ENCODE data around the gene PDE4D.
A peak's percentile ranks its signal among the peaks of the same experiment; 100 is the strongest.

The PDE4D gene

GRCh38 chr5:59542306-59542705, 351.2 kb downstream of the PDE4D start:
- no peak for DNase-seq

GRCh38 chr5:59540366-59540765, 353.2 kb downstream of the PDE4D start:
- peak; percentile 42 for DNase-seq

GRCh38 chr5:59538750-59539121, 354.8 kb downstream of the PDE4D start:
- no peak for DNase-seq

GRCh38 chr5:59537961-59538749, 355.4 kb downstream of the PDE4D start:
- no peak for DNase-seq

- DNase-seq: no peak
Observed at GRCh38 chr5:59536875-59537274, 356.7 kb downstream of the PDE4D start.

DNA sequence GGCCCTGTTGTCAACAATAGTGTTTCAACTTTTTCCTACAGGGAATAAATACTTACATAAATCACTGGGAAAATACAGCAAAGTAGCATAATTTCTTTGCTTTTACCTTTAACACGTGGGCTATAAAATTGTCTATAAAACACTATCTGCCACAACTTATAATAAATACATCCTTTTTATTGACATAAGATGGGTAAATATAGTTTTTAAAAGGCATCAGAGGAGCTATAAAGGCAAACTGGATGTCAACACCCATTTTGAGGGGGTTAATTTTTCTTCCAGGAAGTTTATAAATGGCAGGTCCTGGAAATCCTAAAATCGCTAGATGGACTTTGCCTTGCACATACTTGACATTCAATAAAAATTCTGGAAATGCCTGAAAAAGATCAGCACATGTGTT, 358.0 kb downstream of the PDE4D start:
- no peak for DNase-seq

GRCh38 chr5:59533730-59534108, 359.8 kb downstream of the PDE4D start:
- DNase-seq: no peak

DNA sequence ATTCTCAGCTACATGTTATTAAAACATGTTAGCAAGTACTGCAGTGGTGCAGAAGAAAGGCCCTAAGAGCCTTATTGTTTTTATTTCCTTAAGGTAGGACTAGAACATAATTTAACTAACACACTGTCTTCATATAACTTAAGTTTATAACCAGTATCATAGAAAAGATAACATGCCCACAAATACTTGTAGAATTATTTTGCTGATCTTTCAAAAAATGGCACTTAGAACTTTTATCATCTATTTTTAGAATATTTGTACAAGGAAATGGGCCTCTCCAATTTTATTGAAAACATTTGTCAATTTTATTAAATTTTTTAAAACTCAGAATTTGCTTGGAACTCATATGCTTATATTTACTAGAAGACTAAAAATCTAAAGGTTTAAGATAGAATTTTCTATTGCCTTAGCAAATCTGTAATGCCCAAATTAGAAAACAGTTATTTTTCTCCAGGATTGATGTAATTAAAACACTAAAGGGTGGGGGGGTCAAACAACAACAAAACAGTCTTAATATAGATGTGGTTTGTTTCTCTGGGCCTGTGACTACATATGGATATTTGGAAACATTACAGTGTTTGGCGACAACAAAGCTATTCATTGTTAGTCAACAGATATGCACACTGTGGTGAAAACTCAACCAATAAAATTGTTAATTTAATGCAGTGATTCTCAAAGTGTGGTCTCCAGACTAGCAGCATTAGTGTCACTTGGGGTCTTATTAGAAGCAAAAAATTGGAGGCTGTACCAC, 360.4 kb downstream of the PDE4D start:
- DNase-seq: no peak

DNA sequence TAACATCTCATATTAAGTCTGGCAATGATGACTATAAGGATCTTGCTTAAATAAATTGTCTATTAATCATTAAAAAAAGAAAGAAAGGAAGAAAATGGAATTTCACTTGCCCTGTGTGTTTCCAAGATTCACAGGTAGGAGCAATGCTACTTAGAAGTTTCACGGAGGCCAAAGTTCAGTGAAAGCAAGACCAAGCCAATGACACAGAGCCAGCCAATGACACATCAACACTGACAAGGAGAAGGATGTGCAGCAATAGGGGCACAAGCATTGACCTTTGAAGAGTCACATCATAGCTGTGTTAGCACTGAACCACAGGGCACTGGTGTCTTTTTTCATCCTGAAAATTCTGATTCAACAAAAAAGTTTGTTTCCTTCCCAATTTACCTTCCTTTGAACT, 364.3 kb downstream of the PDE4D start:
- DNase-seq: no peak

DNA sequence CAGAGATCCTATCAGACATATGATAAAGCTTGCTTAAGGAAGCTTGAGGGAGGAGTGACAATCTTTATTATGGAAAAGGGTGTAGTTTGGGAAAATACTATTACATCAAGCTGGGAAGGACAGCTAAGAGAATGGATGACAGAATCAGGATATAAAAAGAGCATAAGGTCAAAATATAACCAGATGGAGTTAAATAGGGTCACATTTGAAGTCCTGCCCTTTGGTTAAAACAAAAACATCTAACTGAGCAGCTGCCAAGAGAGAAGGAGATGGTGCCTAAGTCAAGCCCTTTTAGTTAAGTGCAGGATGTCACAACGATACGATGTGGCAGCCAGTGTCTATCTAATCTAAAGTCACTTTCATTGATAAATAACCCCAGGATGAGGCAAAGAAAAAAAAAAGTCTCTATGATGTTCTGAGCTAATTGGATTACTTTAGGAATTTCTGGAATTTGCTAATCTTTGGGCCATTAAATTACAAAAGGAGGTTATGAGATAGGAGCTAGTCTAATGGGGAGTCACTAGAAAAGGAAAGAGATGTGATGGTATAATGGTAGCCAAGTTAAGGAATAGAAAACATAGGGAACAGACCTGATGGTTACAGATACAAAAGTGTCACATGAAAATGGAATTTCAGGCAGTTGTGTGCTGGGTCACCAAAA, 365.2 kb downstream of the PDE4D start:
- DNase-seq: no peak

- no peak for DNase-seq
Observed at GRCh38 chr5:59525957-59526356, 367.6 kb downstream of the PDE4D start.

DNA sequence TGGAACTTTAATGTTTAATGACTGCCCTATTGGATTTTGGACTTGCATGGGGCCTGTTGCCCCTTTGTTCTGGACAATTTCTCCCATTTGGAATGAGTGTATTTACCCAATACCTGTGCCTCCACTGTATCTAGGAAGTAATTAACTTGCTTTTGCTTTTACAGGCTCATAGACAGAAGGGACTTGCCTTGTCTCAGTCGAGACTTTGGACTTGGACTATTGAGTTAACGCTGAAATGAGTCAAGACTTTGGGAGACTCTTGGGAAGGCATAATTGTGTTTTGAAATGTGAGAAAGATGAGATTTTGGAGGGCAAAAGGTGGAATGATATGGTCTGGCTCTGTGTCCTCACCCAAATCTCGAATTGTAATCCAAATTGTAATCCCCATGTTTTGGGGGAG, 368.2 kb downstream of the PDE4D start:
- DNase-seq: no peak

DNA sequence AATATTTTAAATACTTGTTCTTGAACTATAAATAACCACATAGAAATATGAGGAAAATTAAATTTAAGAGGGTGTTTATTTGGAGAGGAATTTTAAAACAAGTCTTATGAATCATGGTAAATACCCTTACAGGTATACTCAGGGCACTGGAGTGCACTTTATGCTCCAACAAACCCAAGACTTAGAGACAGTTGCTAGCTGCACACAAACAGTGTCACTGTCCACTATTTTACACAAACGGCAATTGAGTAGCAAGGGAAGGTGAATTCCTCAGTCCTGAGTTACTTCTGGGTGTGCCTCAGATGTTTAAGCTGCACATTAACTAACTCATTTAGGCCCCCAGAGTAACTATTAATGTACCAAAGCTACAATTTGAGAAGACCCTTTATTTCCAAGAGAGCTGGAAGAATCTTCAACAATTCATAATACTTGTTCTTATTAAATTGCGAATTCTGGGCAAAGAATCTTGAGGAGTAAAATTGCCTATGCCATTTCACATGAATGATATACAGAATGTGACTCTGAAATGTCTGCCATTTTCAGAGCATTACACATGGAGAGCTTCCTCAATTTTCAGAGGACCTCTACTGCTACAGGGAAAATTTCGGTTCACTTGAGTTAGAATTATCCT, 371.2 kb downstream of the PDE4D start:
- DNase-seq: no peak

- DNase-seq: no peak
Observed at GRCh38 chr5:59521476-59521875, 372.1 kb downstream of the PDE4D start.

DNA sequence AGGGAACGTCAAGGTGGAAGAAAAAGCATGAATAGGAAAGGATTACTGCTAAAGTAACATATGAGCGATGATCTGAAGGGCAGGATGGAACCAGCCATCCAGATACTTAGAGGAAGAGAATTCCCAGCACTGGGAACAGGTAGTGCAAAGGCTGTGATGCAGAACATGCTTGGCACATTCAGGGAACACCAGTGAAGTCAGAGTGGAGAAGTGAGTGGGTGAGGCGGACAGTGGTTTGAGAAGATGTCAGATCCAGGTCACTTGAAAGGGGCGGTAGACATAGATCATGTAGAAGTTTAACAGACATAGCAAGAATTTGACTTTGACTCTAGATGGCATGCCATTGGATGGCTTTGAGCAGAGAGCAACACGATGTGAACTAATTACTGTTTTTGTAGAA, 374.2 kb downstream of the PDE4D start:
- DNase-seq: no peak

GRCh38 chr5:59517926-59518585, 375.5 kb downstream of the PDE4D start:
- DNase-seq: no peak

GRCh38 chr5:59516161-59516560, 377.4 kb downstream of the PDE4D start:
- DNase-seq: no peak

- peak; percentile 19 for DNase-seq
Observed at GRCh38 chr5:59506285-59506877, 387.1 kb downstream of the PDE4D start.

GRCh38 chr5:59504043-59504442, 389.5 kb downstream of the PDE4D start:
- DNase-seq: no peak

DNA sequence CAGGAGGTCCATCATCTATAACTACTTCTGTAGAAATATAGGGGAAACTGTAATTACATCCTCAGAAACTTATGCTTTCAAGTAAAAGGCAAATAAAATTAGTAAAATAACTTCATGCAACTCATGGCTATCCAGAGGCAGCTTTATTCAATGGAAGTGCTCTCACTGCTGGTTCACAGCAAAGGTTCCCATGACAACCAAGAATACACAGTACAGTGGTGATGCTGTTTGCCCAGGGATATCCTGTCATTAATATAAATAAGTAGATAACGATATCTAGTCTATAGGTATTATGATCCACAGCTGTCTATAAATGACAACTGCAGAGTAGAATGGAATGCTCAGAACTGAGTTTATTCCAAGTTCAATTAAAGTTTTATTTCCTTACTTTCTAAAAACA, 390.3 kb downstream of the PDE4D start:
- no peak for DNase-seq

DNA sequence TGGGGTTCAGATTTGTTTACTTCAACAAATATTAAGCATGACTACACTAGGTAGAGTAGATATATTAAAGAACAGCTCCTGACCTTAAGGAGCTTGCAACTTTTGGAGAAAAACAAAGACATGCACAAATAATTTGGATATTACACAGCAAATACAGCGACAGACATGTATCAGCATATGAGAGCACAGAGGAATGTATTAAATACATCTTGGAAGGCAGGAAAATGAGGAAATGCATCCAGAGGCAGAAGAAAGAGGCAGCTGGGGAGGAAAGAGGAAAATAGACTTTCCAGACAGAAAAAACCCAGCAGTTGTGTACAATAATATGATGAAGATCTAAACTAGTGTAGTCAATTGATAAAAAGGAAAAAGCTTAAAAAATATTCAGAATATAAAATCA, 392.2 kb downstream of the PDE4D start:
- no peak for DNase-seq

DNA sequence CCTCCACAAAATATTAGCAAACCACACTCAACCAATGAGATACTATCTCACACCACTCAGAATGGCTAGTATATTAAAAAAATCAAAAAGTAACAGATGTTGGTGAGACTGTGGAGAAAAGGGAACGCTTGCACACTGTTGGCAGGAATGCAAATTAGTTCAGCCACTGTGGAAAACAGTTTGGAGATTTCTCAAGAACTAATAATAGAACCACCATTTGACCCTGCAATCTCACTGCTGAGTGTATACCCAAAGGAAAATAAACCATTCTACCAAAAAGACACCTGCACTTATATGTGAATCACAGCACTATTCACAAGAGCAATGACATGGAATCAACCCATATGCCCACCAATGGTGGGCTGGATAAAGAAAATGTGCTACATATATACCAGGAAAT, 393.5 kb downstream of the PDE4D start:
- no peak for DNase-seq

DNA sequence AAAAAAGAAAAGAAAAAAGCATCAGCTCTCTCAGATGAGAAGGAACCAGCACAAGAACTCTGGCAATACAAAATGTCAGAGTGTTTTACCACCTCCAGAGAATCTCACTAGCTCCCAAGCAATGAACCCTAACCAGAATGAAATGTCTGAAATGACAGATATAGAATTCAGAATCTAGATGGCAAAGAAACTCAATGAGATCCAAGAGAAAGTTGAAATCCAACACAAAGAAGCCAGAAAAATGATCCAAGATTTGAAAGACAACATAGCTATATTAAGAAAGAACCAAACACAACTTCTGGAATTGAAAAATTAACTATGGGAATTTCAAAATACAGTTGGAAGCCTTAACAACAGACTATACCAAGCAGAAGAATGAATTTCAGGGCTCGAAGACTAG, 396.3 kb downstream of the PDE4D start:
- DNase-seq: no peak
